ENCODE data around the gene AUP1. TPM values are rescaled to one million over a fixed set of nuclear protein-coding genes. Genes with fewer than 3 reads are reported as not detected.

The AUP1 gene
- total and polyA plus RNA-seq, 10 of the 15 experiments (the other 5 are each of a cell fraction or from before 2014, with no cell fraction given) = 39.1 to 215 (median 138) TPM

DNA sequence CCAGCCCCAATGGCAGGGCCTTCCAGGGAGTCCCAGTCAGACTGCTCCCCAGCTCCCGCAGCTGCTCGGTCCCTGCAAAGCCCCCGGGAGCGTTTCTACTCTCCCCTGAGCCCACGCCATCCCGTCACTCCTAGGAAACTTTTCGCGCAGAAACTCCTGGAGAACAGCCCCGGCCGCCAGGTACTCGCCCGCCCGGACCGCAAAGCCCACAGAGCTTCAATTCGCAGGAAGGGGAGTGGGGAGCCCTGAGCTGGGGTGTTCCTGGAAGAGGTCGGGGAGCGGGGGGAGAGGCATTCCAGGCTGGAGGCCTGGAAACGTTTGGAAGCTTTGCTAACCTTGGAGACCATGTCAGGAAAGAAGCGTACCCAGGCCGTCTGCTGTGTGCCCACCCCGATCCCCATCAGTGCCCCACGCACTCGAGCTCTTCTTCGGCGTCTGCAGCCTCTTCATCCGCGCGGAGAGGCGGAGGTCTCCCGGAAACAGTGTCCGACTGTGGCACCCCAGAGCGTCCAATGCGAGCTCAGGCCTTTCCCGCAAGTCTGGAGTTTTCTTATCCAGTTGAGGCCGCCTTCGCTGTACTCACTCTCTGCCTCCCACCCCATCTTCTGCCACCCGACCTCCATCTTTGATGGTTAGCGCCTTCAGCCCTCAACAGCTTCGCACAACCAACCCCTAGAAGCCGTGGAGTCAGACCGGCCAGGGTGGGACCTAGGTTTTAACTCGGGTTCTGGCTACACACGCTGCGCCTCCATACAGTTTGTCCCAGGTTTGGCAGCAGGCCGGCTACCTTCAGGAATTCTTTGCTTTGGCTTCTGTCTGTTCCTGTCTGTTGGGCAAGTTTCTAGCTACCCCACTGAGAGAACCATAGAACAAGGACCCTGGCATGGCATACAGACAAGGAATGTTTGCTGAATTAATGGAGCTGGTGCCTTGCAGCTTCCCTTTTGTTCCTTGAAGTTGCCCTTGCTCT, 25.7 kb downstream of the AUP1 start (continued):
- TF ChIP-seq, protein P1, sequence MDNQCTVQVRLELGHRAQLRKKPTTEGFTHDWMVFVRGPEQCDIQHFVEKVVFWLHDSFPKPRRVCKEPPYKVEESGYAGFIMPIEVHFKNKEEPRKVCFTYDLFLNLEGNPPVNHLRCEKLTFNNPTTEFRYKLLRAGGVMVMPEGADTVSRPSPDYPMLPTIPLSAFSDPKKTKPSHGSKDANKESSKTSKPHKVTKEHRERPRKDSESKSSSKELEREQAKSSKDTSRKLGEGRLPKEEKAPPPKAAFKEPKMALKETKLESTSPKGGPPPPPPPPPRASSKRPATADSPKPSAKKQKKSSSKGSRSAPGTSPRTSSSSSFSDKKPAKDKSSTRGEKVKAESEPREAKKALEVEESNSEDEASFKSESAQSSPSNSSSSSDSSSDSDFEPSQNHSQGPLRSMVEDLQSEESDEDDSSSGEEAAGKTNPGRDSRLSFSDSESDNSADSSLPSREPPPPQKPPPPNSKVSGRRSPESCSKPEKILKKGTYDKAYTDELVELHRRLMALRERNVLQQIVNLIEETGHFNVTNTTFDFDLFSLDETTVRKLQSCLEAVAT (IDR thresholded peaks at IDR 0.05) = peak; percentile 41; the same call in 1 of the 2 replicates
- TF ChIP-seq, protein P2, sequence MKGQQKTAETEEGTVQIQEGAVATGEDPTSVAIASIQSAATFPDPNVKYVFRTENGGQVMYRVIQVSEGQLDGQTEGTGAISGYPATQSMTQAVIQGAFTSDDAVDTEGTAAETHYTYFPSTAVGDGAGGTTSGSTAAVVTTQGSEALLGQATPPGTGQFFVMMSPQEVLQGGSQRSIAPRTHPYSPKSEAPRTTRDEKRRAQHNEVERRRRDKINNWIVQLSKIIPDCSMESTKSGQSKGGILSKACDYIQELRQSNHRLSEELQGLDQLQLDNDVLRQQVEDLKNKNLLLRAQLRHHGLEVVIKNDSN (IDR thresholded peaks at IDR 0.05; ENCODE audit: borderline replicate concordance, extremely low read length, insufficient read depth, low read depth, low read length) = peak; percentile 22

DNA sequence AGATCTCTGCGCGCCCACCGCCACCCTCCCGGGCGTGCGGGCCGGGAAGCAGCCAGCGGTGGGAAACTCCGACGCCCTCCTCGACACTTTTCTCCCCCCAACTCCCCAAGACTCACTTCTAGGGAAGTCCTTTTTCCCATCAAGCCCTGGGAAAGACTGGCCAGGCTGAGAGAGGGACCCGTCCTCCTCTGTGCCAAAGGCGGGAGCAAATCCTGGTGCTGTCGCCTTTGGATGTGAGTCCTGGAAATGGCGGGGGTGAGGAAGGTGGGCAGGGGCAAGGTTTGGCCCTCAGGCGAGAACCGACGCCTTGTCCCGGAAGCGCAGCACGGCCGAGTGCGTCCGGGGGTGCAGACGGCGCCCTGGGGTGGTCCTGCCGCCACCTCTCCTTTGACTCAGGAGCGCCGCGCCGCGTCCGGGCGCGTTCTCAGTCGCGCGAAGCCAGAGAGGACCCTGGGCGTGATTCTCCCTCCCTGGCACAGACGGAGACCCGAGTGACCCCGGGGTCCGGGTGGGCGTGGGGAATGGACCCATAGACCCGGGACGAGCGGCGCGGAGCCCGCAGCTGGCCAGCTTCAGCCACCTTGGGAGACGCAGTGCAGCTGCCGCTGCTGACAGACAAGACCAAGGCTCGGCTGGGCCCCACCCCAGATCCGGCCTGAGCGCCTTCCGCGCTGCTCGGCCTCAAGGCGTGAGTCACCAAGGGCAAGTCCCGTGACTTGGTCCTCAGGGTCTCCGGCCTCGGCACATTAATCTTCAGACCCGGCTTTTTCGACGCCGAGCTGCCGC, 26.6 kb downstream of the AUP1 start:
- ChIA-PET SMC1A (ENCODE audit: uncharacterized antibody, unreplicated experiment) (interaction anchor here (1.2 to 7.0 kb wide), 10 partner anchors 14 to 90 kb away, joined by 3 to 71 read pairs (median 6); partner anchors contain the start of genes CCDC142 and TTC31), RAD21 (ENCODE audit: unreplicated experiment) (interaction anchor here (0.7 to 3.3 kb wide), 5 partner anchors 27 to 88 kb away, joined by 3 to 21 read pairs (median 3); partner anchors contain the start of genes AUP1 and HTRA2), CTCF (interaction anchor here (0.8 to 13.9 kb wide), 13 partner anchors 10 to 333 kb away, joined by 3 to 231 read pairs (median 5); partner anchors contain the start of genes AUP1, CCDC142, DQX1 and HTRA2), POLR2A (interaction anchor here (0.6 to 2.2 kb wide), 11 partner anchors 20 to 112 kb away, joined by 3 to 10 read pairs (median 5); partner anchors contain the start of genes AUP1, CCDC142, DQX1 and INO80B)
- ATAC-seq (peak; percentile 73), FAIRE-seq (peak; percentile 7), DNase-seq (ENCODE audit: low read depth, low spot score) (no peak)
- H3K4me3 ChIP-seq = peak overlapping the region; percentile 73
- H3K9ac ChIP-seq (ENCODE audit: control insufficient read depth, insufficient read depth, low read length) = peak overlapping the region; percentile 55
- no peaks in the 10 kb centered on the region for H3K9me3 ChIP-seq (replicated peaks; ENCODE audit: control insufficient read depth, insufficient read depth, low read length)
- peak overlapping the region; percentile 93 for H3K4me2 ChIP-seq (ENCODE audit: control insufficient read depth, insufficient read depth)
- H3K36me3 ChIP-seq (ENCODE audit: control insufficient read depth in 2 of 2, insufficient read depth in 2 of 2, low read length in 1 of 2) = peaks cover 0 to 7% of the 10 kb centered on the region in 2 experiments; a peak in 1 of 4 replicates
- peaks cover 14 to 24% of the 10 kb centered on the region in 2 experiments; a peak in 3 of 4 replicates for H3K27me3 ChIP-seq (replicated peaks in 1 of 2; ENCODE audit: control insufficient read depth in 2 of 2, insufficient read depth in 2 of 2, low read length in 1 of 2)
- H2AFZ ChIP-seq (ENCODE audit: control insufficient read depth, low read depth, low read length) = peak overlapping the region; percentile 85
- H3K79me2 ChIP-seq (ENCODE audit: control insufficient read depth, insufficient read depth, low read length) = peaks cover 12% of the 10 kb centered on the region
- no peaks in the 10 kb centered on the region for H4K20me1 ChIP-seq (ENCODE audit: control insufficient read depth, insufficient read depth)
- H3K27ac ChIP-seq (ENCODE audit: control insufficient read depth, insufficient read depth) = no peak overlapping the region
- intact Hi-C loops (cut with micrococcal nuclease; ENCODE audit: unreplicated experiment) = loop anchor here (2.0 kb wide), 1 partner anchor 20 kb away; the partner anchor contains the start of genes CCDC142 and TTC31
- BruUV-seq (replicated peaks) = no TSS peak
- in situ Hi-C loops (cut with MboI) = no loop called here
- WGBS (ENCODE audit: insufficient coverage, insufficient replicate concordance, low lambda C conversion rate, missing lambda C conversion rate) = 4% methylated on average over 67 of the region's 67 CpGs
- H3K4me1 ChIP-seq (ENCODE audit: control insufficient read depth, insufficient read depth, low read length) = peaks cover 29% of the 10 kb centered on the region
- TF ChIP-seq TCF12 (IDR thresholded peaks at IDR 0.05; ENCODE audit: low read depth, low read length) (peak; percentile 73), RELA (IDR thresholded peaks at IDR 0.05; ENCODE audit: borderline replicate concordance, partially characterized antibody) (peak; percentile 6), POLR2AphosphoS5 (IDR thresholded peaks at IDR 0.05; ENCODE audit: low read length) (peak; percentile 70; the same call in 1 of the 2 replicates), EED (IDR thresholded peaks at IDR 0.05; ENCODE audit: low read depth) (peak; percentile 61; the same call in 1 of the 2 replicates), RAD21 (IDR thresholded peaks at IDR 0.05; ENCODE audit: insufficient read depth, low read depth, low read length) (0 out of 2 replicates have a peak, but pooled peaks have one; percentile 19), YY1 (IDR thresholded peaks at IDR 0.05; ENCODE audit: low read depth, low read length) (peak; percentile 10; the same call in 1 of the 2 replicates)
- TF ChIP-seq, protein P3, sequence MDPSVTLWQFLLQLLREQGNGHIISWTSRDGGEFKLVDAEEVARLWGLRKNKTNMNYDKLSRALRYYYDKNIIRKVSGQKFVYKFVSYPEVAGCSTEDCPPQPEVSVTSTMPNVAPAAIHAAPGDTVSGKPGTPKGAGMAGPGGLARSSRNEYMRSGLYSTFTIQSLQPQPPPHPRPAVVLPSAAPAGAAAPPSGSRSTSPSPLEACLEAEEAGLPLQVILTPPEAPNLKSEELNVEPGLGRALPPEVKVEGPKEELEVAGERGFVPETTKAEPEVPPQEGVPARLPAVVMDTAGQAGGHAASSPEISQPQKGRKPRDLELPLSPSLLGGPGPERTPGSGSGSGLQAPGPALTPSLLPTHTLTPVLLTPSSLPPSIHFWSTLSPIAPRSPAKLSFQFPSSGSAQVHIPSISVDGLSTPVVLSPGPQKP (IDR thresholded peaks at IDR 0.05; ENCODE audit: low read depth, low read length) = peak; percentile 48; the same call in 1 of the 2 replicates

Measured in GM12878 (cell line).